HG03521 (cell line): ENCODE measurements around the gene LACTBL1.
"Not testable (repeated sequence)": the region's sequence is repeated elsewhere in the genome, so short reads cannot be mapped to it uniquely, and the experiment has no call there.

Experiments
- ATAC-seq: cut with Tn5 transposase; IDR thresholded peaks from one replicate; pipeline ENCODE4 v1.9.1; 2021; ENCODE audit warnings: mild to moderate bottlenecking, moderate library complexity; ENCODE audit not compliant: unreplicated experiment

LACTBL1 gene

GRCh38 chr1:22945171-22945570 lies 27.5 kb downstream of the LACTBL1 start:
- not testable (repeated sequence) for ATAC-seq

DNA sequence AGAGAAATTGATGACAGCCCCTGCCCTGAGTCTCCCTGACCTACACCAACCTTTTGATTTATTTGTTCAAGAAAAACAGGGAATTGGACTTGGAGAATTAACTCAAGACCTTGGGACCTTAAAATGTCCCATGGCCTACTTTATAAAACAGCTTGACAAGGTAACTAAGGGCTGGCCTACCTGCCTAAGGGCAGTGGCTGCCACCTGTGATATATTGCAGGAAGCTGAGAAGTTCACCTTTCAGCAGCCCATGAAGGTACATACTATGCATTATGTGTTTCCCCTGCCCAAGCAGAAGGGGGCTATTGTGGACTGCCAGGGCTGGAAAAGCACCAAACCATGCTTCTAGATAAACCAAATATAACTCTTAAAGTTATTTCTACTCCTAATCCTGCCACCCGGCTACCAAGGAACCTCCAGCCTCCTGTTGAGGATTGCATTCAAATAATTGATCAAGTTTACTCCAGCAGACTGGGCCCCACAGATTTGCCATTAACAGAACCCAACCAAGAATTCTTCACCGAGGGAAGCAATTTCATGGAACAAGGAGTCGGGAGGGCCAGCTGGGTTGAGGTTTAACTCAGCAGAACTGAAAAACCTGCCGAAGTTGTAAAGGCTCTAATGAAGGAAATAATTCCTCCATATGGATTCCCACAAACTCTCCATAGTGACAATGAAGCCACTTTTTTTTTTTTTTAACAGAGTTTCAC lies 28.2 kb downstream of the LACTBL1 start:
- no peak for ATAC-seq

DNA sequence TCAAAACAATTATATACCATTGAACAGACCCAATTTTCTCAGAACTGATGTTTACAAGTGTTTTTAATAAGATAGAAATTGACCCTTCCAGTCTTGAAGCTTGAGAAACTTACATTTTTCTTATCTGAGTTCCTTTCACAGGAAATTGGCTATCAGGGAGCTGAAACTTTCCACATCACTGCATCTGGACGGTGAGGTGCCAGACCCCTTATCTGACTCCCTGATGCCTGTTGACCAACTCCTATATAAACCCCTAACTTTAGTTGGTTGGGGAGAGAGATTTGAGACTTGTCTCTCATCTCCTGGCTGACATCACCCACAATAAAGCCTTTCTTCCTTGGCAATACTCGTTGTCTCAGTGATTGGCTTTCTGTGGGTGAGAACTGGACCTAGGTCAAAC lies 31.4 kb downstream of the LACTBL1 start:
- ATAC-seq = no peak

DNA sequence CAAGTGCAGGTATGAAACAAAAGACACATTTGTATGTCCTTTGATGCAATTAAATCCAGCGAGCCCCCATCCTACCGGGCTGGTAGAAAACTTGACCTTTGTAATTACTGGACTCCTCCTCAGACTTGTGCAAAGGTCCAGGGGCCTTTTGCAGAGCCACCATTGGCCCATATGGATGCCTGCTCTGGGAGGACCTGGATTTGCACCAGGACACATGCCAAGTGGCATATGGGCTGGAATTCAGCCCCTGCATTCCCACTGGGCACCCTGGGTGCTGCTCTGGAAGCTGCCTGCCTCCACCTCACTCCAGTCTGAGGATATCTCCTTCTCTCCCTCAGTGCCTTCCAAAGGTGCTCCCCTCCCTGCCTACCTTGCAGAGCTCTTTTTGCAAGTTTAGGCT lies 36.0 kb downstream of the LACTBL1 start:
- no peak for ATAC-seq

- no peak for ATAC-seq
These were observed 37.2 kb downstream of the LACTBL1 start for GRCh38 chr1:22935433-22935832.

DNA sequence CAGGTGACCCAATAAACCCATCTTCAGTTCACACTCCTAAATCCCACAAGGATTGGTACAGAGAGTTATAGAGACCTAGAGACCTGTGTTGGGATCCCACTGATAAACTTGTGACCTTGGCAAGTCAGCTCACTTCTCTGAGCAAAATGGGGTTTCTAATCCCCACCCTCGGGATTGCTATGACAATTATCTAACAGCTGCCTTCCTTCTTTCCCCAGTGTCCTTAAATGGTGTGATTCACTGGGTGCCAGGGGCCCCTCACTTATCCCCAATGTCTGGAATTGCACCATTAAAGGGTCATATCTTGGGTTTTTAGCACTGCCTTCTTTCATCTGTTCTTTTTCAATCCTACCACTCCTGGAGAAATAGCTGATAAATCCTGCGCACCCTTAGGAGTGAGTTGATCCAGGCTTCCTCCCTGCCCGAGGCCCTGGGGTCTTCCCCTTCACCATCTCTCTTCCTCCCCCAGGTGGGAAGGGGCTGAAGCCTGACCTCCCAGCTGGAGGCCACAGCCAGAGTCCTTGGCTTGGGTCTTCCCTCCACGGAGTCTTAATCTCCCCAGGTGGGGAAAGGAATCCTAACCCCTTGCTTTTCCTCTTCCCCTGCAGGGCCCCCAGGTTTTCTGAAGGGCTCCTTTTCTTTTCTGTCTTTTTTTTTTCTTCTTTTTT lies 39.7 kb downstream of the LACTBL1 start:
- ATAC-seq = no peak

DNA sequence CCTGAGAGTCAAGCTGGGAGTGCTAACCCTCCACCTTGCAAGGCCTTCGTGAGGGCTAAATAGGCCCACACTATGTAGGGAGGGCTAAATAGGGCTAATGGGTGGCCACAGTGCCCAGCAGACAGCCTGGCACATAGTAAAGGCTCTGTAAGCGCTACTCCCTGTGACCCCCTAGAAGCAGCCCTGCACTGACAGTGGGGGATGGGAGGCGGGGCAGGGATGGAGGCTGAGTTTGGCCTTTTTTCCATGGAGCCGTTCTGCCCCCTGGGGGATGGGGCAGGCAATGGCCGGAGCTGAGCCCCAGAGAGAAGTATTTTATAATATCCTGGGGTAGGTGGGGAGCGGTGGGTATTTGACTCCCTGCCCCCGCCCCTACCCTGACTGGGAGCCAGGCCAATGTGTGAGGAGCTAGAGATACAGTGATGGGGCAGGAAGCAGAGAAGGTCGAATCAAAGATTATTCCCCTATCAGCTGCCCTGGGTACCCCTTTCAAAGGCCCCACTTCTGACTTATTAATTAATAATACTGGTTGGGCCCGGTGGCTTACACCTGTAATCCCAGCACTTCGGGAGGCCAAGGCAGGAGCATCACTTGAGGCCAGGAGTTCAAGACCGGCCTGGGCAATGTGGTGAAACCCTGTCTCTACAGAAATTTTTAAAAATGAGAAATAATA lies 42.3 kb downstream of the LACTBL1 start:
- ATAC-seq = no peak

DNA sequence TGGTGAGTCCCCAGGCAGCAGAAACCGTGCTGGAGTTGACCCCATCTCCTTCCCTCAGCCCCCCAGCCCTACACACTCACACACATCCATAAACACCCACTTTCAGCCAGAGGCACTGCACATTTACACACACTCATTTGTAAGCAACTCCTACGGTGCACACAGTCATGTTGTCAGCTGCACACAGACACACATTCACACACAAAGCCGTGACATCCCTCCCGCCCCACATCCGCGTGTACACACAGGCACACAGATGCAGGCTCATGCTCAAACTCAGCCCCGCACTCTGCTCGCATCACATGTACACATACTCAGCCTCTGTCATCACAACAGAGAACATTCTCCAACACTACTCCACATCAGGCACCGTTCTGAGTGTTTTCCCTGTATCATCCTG lies 47.6 kb downstream of the LACTBL1 start:
- ATAC-seq = no peak

- ATAC-seq = no peak
These were observed 50.0 kb downstream of the LACTBL1 start for GRCh38 chr1:22922640-22923039.

- ATAC-seq = no peak
These were observed 51.1 kb downstream of the LACTBL1 start for GRCh38 chr1:22921452-22922126.

DNA sequence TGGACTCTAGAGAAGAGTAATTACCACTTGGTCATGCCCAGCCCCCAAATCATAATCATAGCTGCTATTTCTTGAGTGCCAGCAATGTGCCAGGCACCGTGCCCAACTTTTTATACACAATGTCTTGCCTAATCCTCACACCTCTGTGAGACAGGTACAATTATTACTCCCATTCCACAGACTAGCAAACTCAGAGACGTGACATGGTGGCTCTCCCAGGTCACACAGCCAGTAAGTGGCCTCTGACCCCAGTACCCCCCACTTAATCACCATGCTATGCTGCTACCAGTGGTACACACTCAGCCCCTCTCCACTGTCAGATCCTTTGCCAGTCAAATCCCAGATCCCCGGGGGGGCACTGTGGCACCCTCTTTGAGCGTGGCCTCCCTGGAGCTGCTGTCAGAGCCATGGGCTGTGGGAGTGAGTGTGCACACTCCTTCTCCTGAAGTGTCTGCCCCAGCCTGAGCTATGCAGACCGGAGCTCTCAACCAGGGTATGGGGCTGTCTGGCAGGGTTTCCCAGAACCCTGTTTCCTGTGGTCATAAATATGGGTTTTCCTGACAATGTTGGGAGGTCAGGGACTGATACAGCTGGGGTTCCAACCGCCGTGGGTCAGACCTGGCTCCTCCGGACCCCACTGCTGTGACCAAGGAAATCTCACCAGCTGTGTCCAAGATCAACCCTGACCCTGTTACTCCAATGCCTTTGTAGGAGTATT lies 51.8 kb downstream of the LACTBL1 start:
- ATAC-seq = no peak

- no peak for ATAC-seq
These were observed 52.5 kb downstream of the LACTBL1 start for GRCh38 chr1:22920026-22920733.

GRCh38 chr1:22919341-22920025 lies 53.2 kb downstream of the LACTBL1 start:
- no peak for ATAC-seq

DNA sequence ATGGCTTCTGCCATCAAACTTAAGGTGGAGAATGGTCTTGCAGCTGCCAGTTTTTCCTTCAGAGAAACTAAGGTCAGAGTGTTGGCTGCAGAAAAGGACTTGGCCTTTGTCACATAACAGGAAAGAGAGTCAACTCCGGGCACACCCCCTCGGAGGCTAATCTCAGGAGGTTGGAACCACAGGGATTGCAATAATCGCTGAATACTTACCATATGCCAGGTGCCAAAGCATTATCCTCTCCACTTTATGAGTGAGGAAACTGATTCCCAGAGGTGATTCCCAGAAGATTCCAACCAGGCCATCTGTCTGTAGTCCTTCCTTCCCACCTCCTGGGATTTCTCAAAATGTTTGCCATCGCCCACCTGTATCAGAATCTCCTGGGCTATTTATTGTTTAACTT lies 54.0 kb downstream of the LACTBL1 start:
- ATAC-seq = no peak

DNA sequence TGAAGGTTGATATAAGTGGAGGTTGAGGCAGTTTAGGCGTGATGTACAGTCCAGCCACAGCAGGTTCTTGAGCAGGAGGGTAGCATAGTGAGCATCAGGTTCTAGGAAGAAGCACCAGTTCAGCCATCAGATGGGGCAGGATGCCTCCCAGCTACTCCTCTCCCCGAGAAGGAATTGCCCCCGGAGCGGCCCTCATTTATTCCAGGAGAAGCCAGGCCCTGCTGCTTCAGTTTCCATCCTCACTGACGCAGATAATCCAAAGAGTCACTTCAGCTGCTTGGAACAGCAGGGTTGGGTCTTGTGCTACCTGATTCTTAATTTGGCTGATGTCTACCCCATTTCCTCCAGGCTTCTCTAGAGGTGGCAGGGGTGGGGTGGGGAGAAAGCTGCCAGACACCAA lies 54.7 kb downstream of the LACTBL1 start:
- no peak for ATAC-seq

DNA sequence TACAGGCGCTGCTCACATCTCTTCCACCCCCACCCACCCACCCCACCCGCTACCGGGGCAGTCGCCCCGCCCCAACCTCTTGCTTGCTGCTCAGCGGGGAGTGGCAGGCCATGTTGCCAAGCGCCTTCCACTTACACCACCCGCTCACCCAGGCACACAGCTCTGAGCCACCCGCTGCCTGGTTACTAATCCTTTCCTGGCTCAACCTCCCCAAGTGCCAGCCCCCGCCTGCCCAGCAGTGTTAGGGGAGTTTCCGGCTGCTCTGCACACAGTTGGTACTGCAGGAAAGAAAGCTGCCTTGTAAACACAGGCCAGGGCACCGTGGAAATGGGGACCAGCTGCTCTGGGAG lies 56.2 kb downstream of the LACTBL1 start:
- no peak for ATAC-seq

DNA sequence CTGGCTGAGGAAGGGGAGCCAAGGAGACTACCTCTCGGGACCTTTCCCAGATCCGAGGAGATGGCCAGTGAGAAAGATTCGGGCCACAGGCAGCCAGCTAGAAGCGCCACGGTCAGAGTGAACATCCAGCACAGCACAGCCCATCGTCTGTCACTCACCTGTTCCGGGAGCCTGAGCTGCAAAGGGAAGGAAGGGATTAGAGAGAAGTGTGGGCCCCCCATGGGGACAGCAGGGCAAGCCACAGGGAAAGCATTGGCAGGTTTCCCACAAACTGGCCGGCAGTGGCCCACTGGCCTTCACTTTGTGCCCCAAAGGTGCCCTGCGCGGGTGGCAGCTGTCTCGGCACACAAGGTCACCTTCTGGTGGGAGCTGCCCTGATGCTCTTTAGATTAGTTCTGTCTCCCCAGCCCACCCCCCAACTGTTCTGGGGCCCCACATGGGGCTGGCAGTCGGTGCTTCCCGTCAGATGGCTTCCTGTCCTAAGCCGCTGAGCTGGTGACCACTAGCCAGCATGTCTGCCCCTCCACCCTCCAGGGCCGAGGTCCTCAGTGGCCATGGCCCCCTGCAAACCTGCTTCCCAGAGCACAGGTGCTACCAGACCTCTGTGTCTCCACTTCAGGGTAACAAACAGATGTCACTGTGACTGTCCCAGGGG lies 56.7 kb downstream of the LACTBL1 start:
- no peak for ATAC-seq

- no peak for ATAC-seq
These were observed 57.4 kb downstream of the LACTBL1 start for GRCh38 chr1:22915231-22915630.

DNA sequence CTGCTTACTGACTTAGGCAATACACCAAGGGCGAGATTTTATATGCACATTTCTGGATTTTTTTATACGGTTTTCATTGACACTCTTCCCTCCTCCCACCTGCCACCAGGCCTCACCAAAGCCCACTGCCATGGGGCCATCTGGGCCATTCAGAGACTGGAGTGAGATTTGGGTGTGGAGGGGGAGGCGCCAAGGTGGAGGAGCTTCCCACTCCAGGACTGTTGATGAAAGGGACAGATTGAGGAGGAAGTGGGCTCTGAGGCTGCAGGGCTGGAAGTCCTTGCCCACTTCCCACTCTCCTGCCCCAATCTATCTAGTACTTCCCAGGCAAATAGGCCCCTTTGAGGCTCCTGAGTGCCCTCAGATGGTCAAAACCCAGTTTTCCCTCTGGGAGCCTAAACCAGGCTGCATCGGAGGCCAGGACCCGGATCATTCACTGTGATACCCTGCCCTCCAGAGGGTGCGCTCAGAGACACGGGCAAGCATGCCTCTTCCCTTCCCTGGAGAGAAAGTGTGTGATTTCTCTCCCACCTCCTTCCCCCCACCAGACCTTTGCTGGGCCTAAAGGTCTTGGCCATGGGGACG lies 57.9 kb downstream of the LACTBL1 start:
- no peak for ATAC-seq
